Measurements from ENCODE around the gene CPA3. TPM values are rescaled to one million over a fixed set of nuclear protein-coding genes. Genes with fewer than 3 reads are reported as not detected.

The CPA3 gene
- total RNA-seq, 1 experiment from 2014 or later: not detected

- no peaks in the 10 kb centered on the region for H3K36me3 ChIP-seq (ENCODE audit: insufficient read depth, low read length, poor library complexity, severe bottlenecking)
- no TSS peak for BruUV-seq (replicated peaks)
- H3K27ac ChIP-seq (ENCODE audit: low read depth, low read length, poor library complexity, severe bottlenecking): no peak overlapping the region
- intact Hi-C loops (cut with micrococcal nuclease; ENCODE audit: unreplicated experiment): no loop called here
- H3K9me3 ChIP-seq (ENCODE audit: low read depth, low read length, poor library complexity, severe bottlenecking): no peaks in the 10 kb centered on the region
- no peak for DNase-seq (ENCODE audit: low spot score)
- no peaks in the 10 kb centered on the region for H3K27me3 ChIP-seq (replicated peaks; ENCODE audit: insufficient read depth, low read depth, low read length, poor library complexity)
- POLR2A ChIA-PET (ENCODE audit: low non-redundant PET): interaction anchor here (0.6 kb wide), 1 partner anchor 34 kb away, joined by 6 read pairs; no protein-coding TSS in a partner anchor
- CTCF ChIA-PET: no interaction called here
- H3K4me1 ChIP-seq (ENCODE audit: insufficient read depth, low read length, poor library complexity, severe bottlenecking): no peaks in the 10 kb centered on the region
- no peak for TF ChIP-seq EZH2 (IDR thresholded peaks at IDR 0.05; ENCODE audit: borderline replicate concordance, low read depth, low read length, poor library complexity, severe bottlenecking)
- no peak for TF ChIP-seq CTCF (conservative IDR thresholded peaks at IDR 0.05; ENCODE audit: low read depth, low read length)
- no peak overlapping the region for H3K4me3 ChIP-seq (ENCODE audit: low read depth, low read length, poor library complexity, severe bottlenecking)
Measured at GRCh38 chr3:148845756-148846395, 19.2 kb upstream of the CPA3 start.

- no peak overlapping the region for H3K27ac ChIP-seq (ENCODE audit: low read depth, low read length, poor library complexity, severe bottlenecking)
- H3K4me3 ChIP-seq (ENCODE audit: low read depth, low read length, poor library complexity, severe bottlenecking): no peak overlapping the region
- H3K4me1 ChIP-seq (ENCODE audit: insufficient read depth, low read length, poor library complexity, severe bottlenecking): no peaks in the 10 kb centered on the region
- no peaks in the 10 kb centered on the region for H3K36me3 ChIP-seq (ENCODE audit: insufficient read depth, low read length, poor library complexity, severe bottlenecking)
- POLR2A ChIA-PET (ENCODE audit: low non-redundant PET): no interaction called here
- no peak for DNase-seq (ENCODE audit: low spot score)
- H3K9me3 ChIP-seq (ENCODE audit: low read depth, low read length, poor library complexity, severe bottlenecking): no peaks in the 10 kb centered on the region
- CTCF ChIA-PET: no interaction called here
- intact Hi-C loops (cut with micrococcal nuclease; ENCODE audit: unreplicated experiment): no loop called here
- H3K27me3 ChIP-seq (replicated peaks; ENCODE audit: insufficient read depth, low read depth, low read length, poor library complexity): no peaks in the 10 kb centered on the region
- TF ChIP-seq EZH2 (IDR thresholded peaks at IDR 0.05; ENCODE audit: borderline replicate concordance, low read depth, low read length, poor library complexity, severe bottlenecking): no peak
- TF ChIP-seq CTCF (conservative IDR thresholded peaks at IDR 0.05; ENCODE audit: low read depth, low read length): no peak
- no TSS peak for BruUV-seq (replicated peaks)
Measured at GRCh38 chr3:148847351-148847750, 17.7 kb upstream of the CPA3 start.

- H3K9me3 ChIP-seq (ENCODE audit: low read depth, low read length, poor library complexity, severe bottlenecking): no peaks in the 10 kb centered on the region
- no peaks in the 10 kb centered on the region for H3K4me1 ChIP-seq (ENCODE audit: insufficient read depth, low read length, poor library complexity, severe bottlenecking)
- H3K36me3 ChIP-seq (ENCODE audit: insufficient read depth, low read length, poor library complexity, severe bottlenecking): no peaks in the 10 kb centered on the region
- H3K27me3 ChIP-seq (replicated peaks; ENCODE audit: insufficient read depth, low read depth, low read length, poor library complexity): no peaks in the 10 kb centered on the region
- no peak for TF ChIP-seq CTCF (conservative IDR thresholded peaks at IDR 0.05; ENCODE audit: low read depth, low read length)
- no peak for TF ChIP-seq EZH2 (IDR thresholded peaks at IDR 0.05; ENCODE audit: borderline replicate concordance, low read depth, low read length, poor library complexity, severe bottlenecking)
- ChIA-PET CTCF (no interaction called here), POLR2A (ENCODE audit: low non-redundant PET) (no interaction called here)
- intact Hi-C loops (cut with micrococcal nuclease; ENCODE audit: unreplicated experiment): no loop called here
- no peak for DNase-seq (ENCODE audit: low spot score)
- H3K4me3 ChIP-seq (ENCODE audit: low read depth, low read length, poor library complexity, severe bottlenecking): no peak overlapping the region
- no TSS peak for BruUV-seq (replicated peaks)
- H3K27ac ChIP-seq (ENCODE audit: low read depth, low read length, poor library complexity, severe bottlenecking): no peak overlapping the region
Measured at GRCh38 chr3:148848410-148848809, 16.7 kb upstream of the CPA3 start.
